Measurements from ENCODE around the gene GRB10.

GRB10 gene

GRCh38 chr7:50560865-50561351, 221.8 kb downstream of the GRB10 start:
- peaks cover 11% of the 10 kb centered on the region for H3K27me3 ChIP-seq (ENCODE audit: insufficient read depth, low read length, poor library complexity)
- no peaks in the 10 kb centered on the region for H3K9me3 ChIP-seq (ENCODE audit: insufficient read depth, low read length, severe bottlenecking)
- no peak overlapping the region for H3K9ac ChIP-seq (ENCODE audit: low read depth, low read length)
- no peak for ATAC-seq (ENCODE audit: insufficient read depth, low read depth)
- TF ChIP-seq CTCF (IDR thresholded peaks at IDR 0.05; ENCODE audit: borderline replicate concordance, extremely low read depth, low read length, poor library complexity, severe bottlenecking) (no peak), EZH2 (IDR thresholded peaks at IDR 0.05; ENCODE audit: borderline replicate concordance, low read depth, low read length, severe bottlenecking) (no peak)
- no peaks in the 10 kb centered on the region for H3K4me1 ChIP-seq (ENCODE audit: insufficient read depth, low read length)
- no peak for DNase-seq
- no peaks in the 10 kb centered on the region for H4K20me1 ChIP-seq (ENCODE audit: insufficient read depth, low read length)
- H3K4me2 ChIP-seq (ENCODE audit: insufficient read depth, low read length): no peak overlapping the region
- no peaks in the 10 kb centered on the region for H3K36me3 ChIP-seq (ENCODE audit: insufficient read depth, low read length)
- H2AFZ ChIP-seq (ENCODE audit: low read depth, low read length): no peak overlapping the region
- H3K27ac ChIP-seq (ENCODE audit: low read length): no peak overlapping the region
- no peak overlapping the region for H3K4me3 ChIP-seq (ENCODE audit: low read depth in 1 of 2, low read length in 2 of 2)
- H3K79me2 ChIP-seq (ENCODE audit: insufficient read depth, low read length): no peaks in the 10 kb centered on the region

DNA sequence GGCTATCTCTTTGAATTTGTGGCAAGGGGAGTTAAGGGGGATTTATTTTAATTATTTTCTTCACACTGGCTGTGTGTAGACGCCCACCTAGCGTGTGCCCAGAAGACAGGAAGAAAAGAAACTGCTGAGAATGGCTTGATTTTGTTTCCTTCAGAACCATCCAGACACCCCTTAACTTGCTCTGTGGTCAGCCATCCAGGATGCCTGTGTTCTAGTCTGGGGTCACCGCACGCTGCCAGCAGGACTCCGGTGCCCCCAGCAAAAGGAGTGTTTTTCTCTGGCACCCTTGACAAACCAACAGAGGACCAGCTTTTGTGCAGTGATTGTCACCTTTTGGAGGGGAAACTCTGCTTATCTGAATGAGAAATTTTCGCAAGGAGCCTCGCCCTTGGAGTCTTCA, 222.8 kb downstream of the GRB10 start:
- Histone ChIP-seq H3K9me3 (ENCODE audit: insufficient read depth, low read length, severe bottlenecking) (no peaks in the 10 kb centered on the region), H3K4me3 (ENCODE audit: low read depth in 1 of 2, low read length in 2 of 2) (no peak overlapping the region), H3K27me3 (ENCODE audit: insufficient read depth, low read length, poor library complexity) (peaks cover 14% of the 10 kb centered on the region), H4K20me1 (ENCODE audit: insufficient read depth, low read length) (no peaks in the 10 kb centered on the region), H3K4me1 (ENCODE audit: insufficient read depth, low read length) (no peaks in the 10 kb centered on the region), H3K4me2 (ENCODE audit: insufficient read depth, low read length) (no peak overlapping the region), H3K27ac (ENCODE audit: low read length) (no peak overlapping the region), H3K36me3 (ENCODE audit: insufficient read depth, low read length) (no peaks in the 10 kb centered on the region), H2AFZ (ENCODE audit: low read depth, low read length) (no peak overlapping the region), H3K9ac (ENCODE audit: low read depth, low read length) (no peak overlapping the region), H3K79me2 (ENCODE audit: insufficient read depth, low read length) (no peaks in the 10 kb centered on the region)
- ATAC-seq (ENCODE audit: insufficient read depth, low read depth) (no peak), DNase-seq (no peak)
- TF ChIP-seq EZH2 (IDR thresholded peaks at IDR 0.05; ENCODE audit: borderline replicate concordance, low read depth, low read length, severe bottlenecking) (no peak), CTCF (IDR thresholded peaks at IDR 0.05; ENCODE audit: borderline replicate concordance, extremely low read depth, low read length, poor library complexity, severe bottlenecking) (no peak)

DNA sequence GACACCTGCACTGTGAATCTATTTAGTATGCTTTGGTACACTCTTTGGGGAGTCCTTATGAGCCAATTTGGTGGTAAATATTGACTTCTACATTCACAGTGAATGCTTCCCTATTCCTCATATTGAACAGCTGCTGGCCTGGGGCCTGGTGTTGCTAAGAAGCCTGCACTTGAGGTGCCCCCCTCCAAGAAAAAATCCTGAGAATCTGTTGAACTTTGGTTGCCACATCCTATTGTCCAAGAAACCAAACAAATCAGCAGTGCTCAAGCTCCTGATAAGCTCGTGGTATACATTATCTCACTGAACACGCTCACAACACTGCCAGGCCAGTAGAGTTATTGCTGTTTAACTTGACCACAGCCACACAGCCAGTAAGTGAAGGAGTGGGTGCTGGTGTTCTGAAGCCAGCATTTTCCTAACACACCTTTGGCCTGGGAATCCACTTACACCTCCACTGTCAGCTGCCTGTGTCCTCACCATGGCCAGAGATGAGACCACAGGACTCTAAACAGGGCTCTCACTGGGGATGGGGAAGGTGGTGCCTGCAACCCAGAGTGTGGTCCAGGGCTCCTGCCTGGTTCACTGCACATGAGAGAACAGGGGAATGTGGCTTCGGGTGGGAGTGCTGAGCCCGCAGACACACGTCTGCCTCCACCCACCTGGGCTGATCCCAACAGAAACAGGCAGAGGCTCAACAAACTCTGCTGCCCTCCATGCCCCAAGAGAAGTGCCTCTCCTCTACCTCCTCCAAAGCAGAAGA, 224.2 kb downstream of the GRB10 start:
- no peaks in the 10 kb centered on the region for H3K36me3 ChIP-seq (ENCODE audit: insufficient read depth, low read length)
- H3K9ac ChIP-seq (ENCODE audit: low read depth, low read length): no peak overlapping the region
- H3K27me3 ChIP-seq (ENCODE audit: insufficient read depth, low read length, poor library complexity): peaks cover 12% of the 10 kb centered on the region
- H3K9me3 ChIP-seq (ENCODE audit: insufficient read depth, low read length, severe bottlenecking): no peaks in the 10 kb centered on the region
- no peak overlapping the region for H3K4me2 ChIP-seq (ENCODE audit: insufficient read depth, low read length)
- no peak for TF ChIP-seq EZH2 (IDR thresholded peaks at IDR 0.05; ENCODE audit: borderline replicate concordance, low read depth, low read length, severe bottlenecking)
- TF ChIP-seq CTCF (IDR thresholded peaks at IDR 0.05; ENCODE audit: borderline replicate concordance, extremely low read depth, low read length, poor library complexity, severe bottlenecking): no peak
- no peaks in the 10 kb centered on the region for H3K4me1 ChIP-seq (ENCODE audit: insufficient read depth, low read length)
- H3K4me3 ChIP-seq (ENCODE audit: low read depth in 1 of 2, low read length in 2 of 2): no peak overlapping the region
- no peaks in the 10 kb centered on the region for H4K20me1 ChIP-seq (ENCODE audit: insufficient read depth, low read length)
- H2AFZ ChIP-seq (ENCODE audit: low read depth, low read length): no peak overlapping the region
- DNase-seq: no peak
- no peak for ATAC-seq (ENCODE audit: insufficient read depth, low read depth)
- no peak overlapping the region for H3K27ac ChIP-seq (ENCODE audit: low read length)
- H3K79me2 ChIP-seq (ENCODE audit: insufficient read depth, low read length): no peaks in the 10 kb centered on the region
